H1 (cell line): Measurements from ENCODE around the gene SLC44A1. TPM values are rescaled to one million over a fixed set of nuclear protein-coding genes. Genes with fewer than 3 reads are reported as not detected.

Experiments used
- CBX5 ChIP-seq: fragments of 300-800, 300-1000 bp; sonication (generic); IDR thresholded peaks from 2 replicates; pipeline ENCODE4 v1.7.1; 2016; ENCODE audit warnings: antibody characterized with exemption, low read length, low read depth
- GABPA ChIP-seq: IDR thresholded peaks from 2 replicates; pipeline ENCODE4 v1.6.1; 2011; ENCODE audit warnings: mild to moderate bottlenecking, low read length, moderate library complexity, borderline replicate concordance; ENCODE audit not compliant: insufficient read depth
- polyA plus RNA-seq, 7 experiments: library from polyadenylated mRNA; depleted of rRNA in 3 of 7; stranded (reverse) in 5 of 7; unstranded in 2 of 7; fragments of >200 nt in 5 of 7; fragments of 200-250 nt in 2 of 7; gene quantifications; 1 replicate in 5 of 7; 2 replicates in 1 of 7; 4 replicates in 1 of 7; pipeline versions ENCODE4 v1.2.1 to v1.2.3, GENCODE V29; 2011 to 2013; ENCODE audit warnings: missing spikeins in 2 of 7, mixed read lengths in 2 of 7
- total RNA-seq: library from RNA; stranded (reverse); fragmentation: NEBNext Ultra II Directional; extraction: Animal tissue kit (Norgen Biotek cat#: 25700); gene quantifications from 2 replicates; pipeline ENCODE4 v1.2.1, GENCODE V29; 2021

SLC44A1 gene
- total and polyA plus RNA-seq, 2 of the 8 experiments (the other 6 are each of a cell fraction or from before 2014, with no cell fraction given): 30.5 to 71.2 TPM

- TF ChIP-seq GABPA (no peak), CBX5 (no peak)
- TF ChIP-seq, all 59 proteins: peak for 0
Measured at GRCh38 chr9:105473221-105473620, 228.8 kb downstream of the SLC44A1 start (continued).
